ENCODE data around the gene GPR17. TPM values are rescaled to one million over a fixed set of nuclear protein-coding genes. Genes with fewer than 3 reads are reported as not detected.

The GPR17 gene
- total RNA-seq, 2 experiments from 2014 or later, result not detected

GRCh38 chr2:127673291-127674069 is 27.5 kb downstream of the GPR17 start:
- CTCF ChIA-PET, result no interaction called here
- H3K36me3 Mint-ChIP-seq (ENCODE audit: low read depth), result peaks cover 2% of the 10 kb centered on the region
- no peaks in the 10 kb centered on the region for H3K9me3 Mint-ChIP-seq (ENCODE audit: insufficient read depth)
- no peak for ATAC-seq
- H3K27me3 Mint-ChIP-seq (ENCODE audit: low read depth), result peaks cover 70% of the 10 kb centered on the region
- H3K4me3 Mint-ChIP-seq, result no peak overlapping the region
- POLR2A ChIA-PET, result interaction anchor here (0.6 kb wide), 1 partner anchor 12 kb away, joined by 3 read pairs; no protein-coding TSS in a partner anchor
- DNase-seq, result no peak
- H3K27ac Mint-ChIP-seq, result no peak overlapping the region
- peaks cover 4% of the 10 kb centered on the region for H3K4me1 Mint-ChIP-seq (ENCODE audit: low read depth)

- POLR2A ChIA-PET, result no interaction called here
- H3K4me1 Mint-ChIP-seq (ENCODE audit: low read depth), result peaks cover 4% of the 10 kb centered on the region
- CTCF ChIA-PET, result no interaction called here
- H3K27ac Mint-ChIP-seq, result no peak overlapping the region
- peaks cover 70% of the 10 kb centered on the region for H3K27me3 Mint-ChIP-seq (ENCODE audit: low read depth)
- H3K36me3 Mint-ChIP-seq (ENCODE audit: low read depth), result peaks cover 2% of the 10 kb centered on the region
- peak overlapping the region; percentile 50 for H3K4me3 Mint-ChIP-seq
- DNase-seq (no peak), ATAC-seq (peak; percentile 50)
- H3K9me3 Mint-ChIP-seq (ENCODE audit: insufficient read depth), result no peaks in the 10 kb centered on the region
Measured at GRCh38 chr2:127674241-127675209, 28.6 kb downstream of the GPR17 start.

GRCh38 chr2:127675331-127676261 is 29.6 kb downstream of the GPR17 start, which contains the start of gene LIMS2:
TSS of gene LIMS2 (minus strand) at chr2:127675530. CDS start at chr2:127675024, 506 bp downstream.
- H3K27me3 Mint-ChIP-seq (ENCODE audit: low read depth), result peaks cover 61% of the 10 kb centered on the region
- CTCF ChIA-PET, result interaction anchor here (0.9 to 2.6 kb wide), 2 partner anchors 25 to 85 kb away, joined by 3 to 13 read pairs; no protein-coding TSS in a partner anchor
- POLR2A ChIA-PET, result no interaction called here
- H3K27ac Mint-ChIP-seq, result no peak within 1 kb of the TSS
- H3K36me3 Mint-ChIP-seq (ENCODE audit: low read depth), result peaks cover 2% of the 10 kb centered on the region
- H3K4me1 Mint-ChIP-seq (ENCODE audit: low read depth), result peaks cover 4% of the 10 kb centered on the region
- ATAC-seq, result no peak
- no peak for DNase-seq
- H3K9me3 Mint-ChIP-seq (ENCODE audit: insufficient read depth), result no peaks in the 10 kb centered on the region
- H3K4me3 Mint-ChIP-seq, result peak within 1 kb of the TSS; percentile 50

- H3K36me3 Mint-ChIP-seq (ENCODE audit: low read depth), result peaks cover 2% of the 10 kb centered on the region
- CTCF ChIA-PET, result interaction anchor here (2.6 kb wide), 1 partner anchor 86 kb away, joined by 13 read pairs; no protein-coding TSS in a partner anchor
- no peaks in the 10 kb centered on the region for H3K9me3 Mint-ChIP-seq (ENCODE audit: insufficient read depth)
- H3K4me1 Mint-ChIP-seq (ENCODE audit: low read depth), result peaks cover 4% of the 10 kb centered on the region
- DNase-seq (no peak), ATAC-seq (no peak)
- H3K27me3 Mint-ChIP-seq (ENCODE audit: low read depth), result peaks cover 59% of the 10 kb centered on the region
- H3K4me3 Mint-ChIP-seq, result no peak overlapping the region
- H3K27ac Mint-ChIP-seq, result no peak overlapping the region
- POLR2A ChIA-PET, result no interaction called here
Measured at GRCh38 chr2:127676906-127677305, 31.0 kb downstream of the GPR17 start.

GRCh38 chr2:127678531-127678930 is 32.6 kb downstream of the GPR17 start:
- POLR2A ChIA-PET, result no interaction called here
- peaks cover 2% of the 10 kb centered on the region for H3K36me3 Mint-ChIP-seq (ENCODE audit: low read depth)
- H3K27me3 Mint-ChIP-seq (ENCODE audit: low read depth), result peaks cover 46% of the 10 kb centered on the region

GRCh38 chr2:127678991-127679390 is 33.0 kb downstream of the GPR17 start:
- DNase-seq, result no peak
- peaks cover 41% of the 10 kb centered on the region for H3K27me3 Mint-ChIP-seq (ENCODE audit: low read depth)
- ChIA-PET POLR2A (no interaction called here), CTCF (no interaction called here)
- H3K27ac Mint-ChIP-seq, result no peak overlapping the region
- peaks cover 6% of the 10 kb centered on the region for H3K4me1 Mint-ChIP-seq (ENCODE audit: low read depth)
- H3K36me3 Mint-ChIP-seq (ENCODE audit: low read depth), result peaks cover 2% of the 10 kb centered on the region
- ATAC-seq, result no peak
- H3K9me3 Mint-ChIP-seq (ENCODE audit: insufficient read depth), result no peaks in the 10 kb centered on the region
- no peak overlapping the region for H3K4me3 Mint-ChIP-seq

More at GRCh38 chr2:127678531-127678930, 32.6 kb downstream of the GPR17 start:
- no peak overlapping the region for H3K4me3 Mint-ChIP-seq
- ATAC-seq (no peak), DNase-seq (no peak)
- H3K9me3 Mint-ChIP-seq (ENCODE audit: insufficient read depth), result no peaks in the 10 kb centered on the region
- no peak overlapping the region for H3K27ac Mint-ChIP-seq
- CTCF ChIA-PET, result no interaction called here
- peaks cover 6% of the 10 kb centered on the region for H3K4me1 Mint-ChIP-seq (ENCODE audit: low read depth)

- H3K4me1 Mint-ChIP-seq (ENCODE audit: low read depth), result peaks cover 2% of the 10 kb centered on the region
- H3K27ac Mint-ChIP-seq, result no peak overlapping the region
- peaks cover 37% of the 10 kb centered on the region for H3K27me3 Mint-ChIP-seq (ENCODE audit: low read depth)
- no peak for ATAC-seq
- H3K9me3 Mint-ChIP-seq (ENCODE audit: insufficient read depth), result no peaks in the 10 kb centered on the region
- H3K36me3 Mint-ChIP-seq (ENCODE audit: low read depth), result no peaks in the 10 kb centered on the region
- DNase-seq, result no peak
- POLR2A ChIA-PET, result no interaction called here
- no peak overlapping the region for H3K4me3 Mint-ChIP-seq
- CTCF ChIA-PET, result interaction anchor here (2.0 kb wide), 1 partner anchor 88 kb away, joined by 6 read pairs; no protein-coding TSS in a partner anchor
Measured at GRCh38 chr2:127679680-127680361, 33.9 kb downstream of the GPR17 start.

GRCh38 chr2:127680706-127681287 is 34.8 kb downstream of the GPR17 start:
- no peak overlapping the region for H3K27ac Mint-ChIP-seq
- CTCF ChIA-PET, result interaction anchor here (2.0 kb wide), 1 partner anchor 89 kb away, joined by 6 read pairs; no protein-coding TSS in a partner anchor
- DNase-seq (no peak), ATAC-seq (no peak)
- H3K4me3 Mint-ChIP-seq, result no peak overlapping the region
- H3K36me3 Mint-ChIP-seq (ENCODE audit: low read depth), result no peaks in the 10 kb centered on the region
- POLR2A ChIA-PET, result no interaction called here
- no peaks in the 10 kb centered on the region for H3K9me3 Mint-ChIP-seq (ENCODE audit: insufficient read depth)
- H3K4me1 Mint-ChIP-seq (ENCODE audit: low read depth), result peaks cover 2% of the 10 kb centered on the region
- peaks cover 32% of the 10 kb centered on the region for H3K27me3 Mint-ChIP-seq (ENCODE audit: low read depth)

GRCh38 chr2:127681288-127681804 is 35.4 kb downstream of the GPR17 start:
- Mint-ChIP-seq H3K4me3 (no peak overlapping the region), H3K4me1 (ENCODE audit: low read depth) (peaks cover 2% of the 10 kb centered on the region), H3K9me3 (ENCODE audit: insufficient read depth) (no peaks in the 10 kb centered on the region), H3K36me3 (ENCODE audit: low read depth) (no peaks in the 10 kb centered on the region), H3K27me3 (ENCODE audit: low read depth) (peaks cover 29% of the 10 kb centered on the region), H3K27ac (no peak overlapping the region)
- POLR2A ChIA-PET, result interaction anchor here (0.6 kb wide), 1 partner anchor 13 kb away, joined by 3 read pairs; no protein-coding TSS in a partner anchor
- DNase-seq (no peak), ATAC-seq (no peak)
- CTCF ChIA-PET, result interaction anchor here (2.0 kb wide), 1 partner anchor 90 kb away, joined by 6 read pairs; no protein-coding TSS in a partner anchor
